NCI-H1436 treated with DMSO at 0.1 percent for 48 hours (cell line): ENCODE data around the gene LRPAP1.
"Not testable (repeated sequence)": the region's sequence is repeated elsewhere in the genome, so short reads cannot be mapped to it uniquely, and the experiment has no call there.

ENCODE experiments used
- DNase-seq: peaks from one replicate; lab custom pipeline; 2025; lab: John Stamatoyannopoulos, UW

LRPAP1 gene

DNA sequence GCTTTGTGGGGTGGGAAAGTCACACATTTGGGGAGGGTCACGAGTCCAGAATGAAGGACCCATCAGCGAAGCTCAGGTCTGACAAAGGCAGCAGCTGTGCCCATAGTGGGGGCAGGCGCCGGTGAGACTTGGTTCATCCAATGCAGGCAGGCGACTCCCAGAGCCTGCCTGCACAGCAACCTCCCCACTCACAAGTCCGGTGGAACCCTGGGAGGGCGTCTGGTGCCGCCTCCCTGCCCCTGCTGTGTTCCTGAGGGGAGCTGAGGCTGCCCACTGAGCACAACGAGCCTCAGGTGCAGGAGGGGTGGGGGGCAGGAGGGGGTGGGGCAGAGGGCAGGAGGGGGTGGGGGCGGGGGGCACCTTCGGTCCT, 13.7 kb downstream of the LRPAP1 start:
- no peak for DNase-seq

DNA sequence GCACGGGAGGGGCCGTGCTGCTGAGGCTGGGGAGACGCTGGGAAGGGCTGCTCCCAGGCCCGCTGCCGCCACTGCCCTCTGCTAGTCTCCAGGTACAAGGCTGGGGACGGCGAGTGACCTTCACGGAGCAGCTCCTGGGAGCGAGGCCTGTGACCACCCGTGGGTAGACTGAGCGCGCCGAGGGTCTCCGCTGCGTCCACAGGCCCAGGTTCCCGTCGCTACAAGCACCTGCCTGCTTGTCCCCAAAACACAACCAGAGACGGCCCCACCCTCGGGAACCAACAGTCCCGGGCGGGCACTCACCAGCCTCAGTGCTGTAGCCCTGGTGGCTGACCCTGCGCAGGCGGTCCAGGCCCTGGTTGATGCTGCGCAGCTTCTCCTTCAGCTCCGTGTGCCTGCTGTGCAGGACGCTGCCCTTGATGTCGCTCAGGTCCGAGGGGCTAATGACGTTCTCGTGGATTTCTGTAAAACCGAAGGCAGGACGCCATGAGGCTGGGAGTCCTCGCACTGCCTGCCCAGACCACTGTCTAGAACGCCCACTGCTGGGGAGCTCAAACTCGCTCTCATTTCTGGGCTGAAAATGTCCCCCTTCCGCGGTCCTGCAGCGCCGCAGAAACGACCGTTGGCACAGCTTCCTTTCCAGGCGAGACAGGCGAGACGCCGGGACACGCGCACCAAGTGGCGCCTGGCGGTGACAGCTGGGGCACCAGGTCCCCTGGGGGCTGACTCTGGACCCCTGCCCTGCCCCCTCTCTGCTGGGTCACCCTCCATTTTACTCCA, 14.3 kb downstream of the LRPAP1 start:
- DNase-seq = no peak

DNA sequence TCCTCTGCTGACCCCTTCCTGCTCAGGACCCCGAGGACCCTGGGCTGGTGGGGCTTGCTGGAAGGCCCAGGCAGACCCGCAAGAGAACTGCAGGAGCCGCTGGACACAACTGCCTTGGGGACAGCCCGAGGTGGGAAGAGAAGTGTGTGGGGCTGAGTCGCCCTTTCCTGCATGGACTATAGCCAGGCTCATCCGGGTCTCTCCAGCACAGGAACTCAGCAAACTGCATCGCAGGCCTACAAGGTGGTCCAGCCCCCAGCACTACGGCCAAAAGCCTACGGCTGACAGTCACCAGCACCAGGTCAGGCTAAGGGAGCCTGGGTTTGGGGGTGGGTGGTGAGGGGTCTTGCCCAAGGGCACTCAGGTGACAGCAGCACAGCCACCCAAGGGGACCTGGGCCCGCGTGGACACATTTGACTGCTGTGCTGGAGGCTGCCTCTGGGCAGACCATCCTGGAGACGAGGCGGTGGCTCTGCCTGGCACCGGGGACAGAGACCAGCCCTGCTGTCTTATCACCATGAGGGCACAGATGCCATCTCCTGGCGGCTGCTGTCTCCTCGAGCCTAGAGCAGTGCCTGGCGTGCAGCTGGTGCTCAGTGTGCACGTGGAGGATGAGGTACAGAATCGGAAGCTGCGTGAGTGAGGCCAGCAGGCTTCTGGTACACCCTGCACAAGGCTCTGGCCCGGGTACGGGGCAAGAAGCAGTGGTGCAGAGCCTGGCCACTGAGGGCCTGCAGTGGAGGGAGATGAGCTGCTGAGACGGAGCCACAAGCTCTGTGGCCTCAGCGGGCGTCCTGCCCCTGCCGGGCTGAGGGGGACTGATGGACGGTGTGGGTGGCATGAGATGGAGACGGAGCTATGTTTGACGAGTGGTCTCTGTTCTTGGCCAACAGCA, 15.1 kb downstream of the LRPAP1 start:
- DNase-seq = no peak

DNA sequence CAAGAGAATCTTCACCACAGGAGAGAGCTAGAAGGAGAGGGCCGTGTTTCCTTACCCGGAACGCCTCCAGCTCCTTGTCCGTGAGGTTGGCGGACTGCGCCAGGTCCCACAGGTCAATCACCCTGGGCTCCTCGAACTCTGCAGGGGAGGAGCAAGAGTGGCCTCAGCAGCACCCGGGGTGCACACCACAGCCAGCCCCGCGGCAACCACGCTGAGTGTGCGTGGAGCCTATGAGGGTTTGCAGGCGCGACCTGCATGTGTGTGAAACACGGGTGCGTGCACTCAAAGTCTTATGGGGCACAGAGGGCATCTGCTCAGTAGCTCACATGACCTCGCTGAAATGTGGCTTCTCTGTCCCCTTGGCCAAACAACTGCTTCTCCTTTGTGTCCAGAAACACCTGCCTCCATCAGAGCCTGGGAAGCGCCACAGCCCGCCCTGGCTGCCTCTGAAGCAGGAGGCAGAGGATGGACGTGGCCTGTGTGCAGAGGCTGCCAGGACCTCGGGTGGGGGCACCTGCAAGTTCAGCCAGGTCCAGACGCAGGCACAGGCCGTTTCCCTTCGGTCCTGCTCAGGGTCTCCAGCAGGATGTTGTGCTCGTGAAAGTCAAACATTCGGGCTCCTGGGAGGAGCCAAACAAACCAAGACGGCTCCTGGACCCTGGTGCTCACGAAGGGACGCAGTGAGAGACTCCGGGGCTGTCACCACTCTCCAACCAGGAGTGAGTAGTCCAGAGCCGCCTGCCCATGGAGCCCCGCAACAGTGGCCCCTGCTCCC, 16.0 kb downstream of the LRPAP1 start:
- DNase-seq = no peak

DNA sequence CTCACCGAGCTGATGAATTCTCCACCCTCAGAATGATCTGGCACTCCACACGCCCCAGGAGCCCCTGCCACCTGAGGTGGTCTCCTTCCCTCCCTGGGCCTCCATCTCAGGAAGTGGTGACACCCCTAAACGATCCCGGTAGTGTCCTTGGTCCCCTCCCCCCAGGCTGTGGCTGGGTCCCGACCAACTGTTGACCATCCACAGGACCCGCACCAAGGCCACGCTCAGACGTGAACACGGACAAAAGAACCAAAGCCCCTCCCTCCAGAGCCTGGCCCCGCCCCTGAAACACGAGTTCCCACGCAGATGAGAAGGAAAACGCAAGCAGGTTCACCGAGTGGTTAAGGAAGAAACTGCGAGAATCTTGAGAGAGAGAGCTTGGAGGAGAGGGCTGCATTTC, 16.6 kb downstream of the LRPAP1 start:
- no peak for DNase-seq

DNA sequence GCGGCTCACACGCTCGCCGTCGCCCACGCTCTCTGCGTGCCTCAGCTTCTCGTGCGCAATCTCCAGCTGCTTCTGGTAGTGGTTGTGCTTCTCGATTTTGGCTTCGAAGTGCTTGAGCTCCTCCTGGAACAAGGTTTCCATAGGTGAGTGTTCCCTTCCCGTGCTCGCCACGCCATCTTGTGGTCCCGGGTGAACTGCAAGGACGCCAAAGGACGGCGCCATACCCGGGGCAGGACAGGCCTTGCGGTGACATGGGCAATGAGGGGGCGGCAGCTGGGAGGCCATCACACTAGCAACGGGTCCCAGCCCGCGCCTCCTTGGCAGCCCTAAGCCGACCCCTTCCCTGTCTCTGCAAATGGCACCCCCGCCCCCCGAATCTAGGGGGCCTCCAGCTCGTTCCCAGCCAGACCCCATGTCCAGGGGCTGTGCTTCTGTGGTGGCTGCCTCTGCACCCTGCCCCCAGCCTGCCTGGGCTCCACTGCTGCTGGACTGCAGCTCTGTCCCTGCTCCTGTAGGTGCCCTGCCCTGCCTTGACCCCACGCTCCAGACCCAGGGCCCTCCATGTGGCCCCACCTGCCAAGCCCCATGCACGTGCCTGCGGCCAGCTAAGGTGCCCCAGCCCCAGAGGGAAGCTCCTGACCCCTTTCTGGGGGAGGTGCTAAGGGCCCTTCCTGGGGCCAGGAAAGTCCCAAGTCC, 17.3 kb downstream of the LRPAP1 start:
- DNase-seq = no peak

DNA sequence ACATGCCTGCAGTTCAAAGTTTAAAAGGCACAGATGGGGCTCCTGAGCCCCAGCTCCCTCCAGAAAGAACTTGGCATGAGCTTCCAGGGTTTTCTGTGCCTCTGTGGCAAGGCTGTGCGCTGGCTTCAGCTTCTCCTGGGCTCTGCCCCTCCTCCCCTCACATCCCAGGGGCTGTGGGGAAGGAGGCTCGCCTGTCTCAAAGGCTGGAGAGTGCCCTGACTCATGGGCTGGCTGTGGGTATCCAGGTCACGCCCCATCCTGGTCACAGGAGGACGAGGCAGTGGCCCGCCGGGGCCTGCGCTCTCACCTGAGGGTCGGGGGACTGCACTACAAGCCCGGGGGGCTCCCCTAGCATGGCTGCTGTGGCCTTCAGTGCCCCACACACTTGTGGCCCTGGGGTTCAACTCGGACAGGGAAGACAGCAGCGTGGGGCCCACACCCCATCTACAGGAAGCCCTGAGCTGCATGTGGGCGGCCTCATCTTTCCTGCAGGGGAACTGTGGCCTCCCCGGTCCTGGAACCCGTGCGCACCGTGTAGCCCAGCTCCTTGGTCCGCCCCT, 17.9 kb downstream of the LRPAP1 start:
- DNase-seq = no peak

DNA sequence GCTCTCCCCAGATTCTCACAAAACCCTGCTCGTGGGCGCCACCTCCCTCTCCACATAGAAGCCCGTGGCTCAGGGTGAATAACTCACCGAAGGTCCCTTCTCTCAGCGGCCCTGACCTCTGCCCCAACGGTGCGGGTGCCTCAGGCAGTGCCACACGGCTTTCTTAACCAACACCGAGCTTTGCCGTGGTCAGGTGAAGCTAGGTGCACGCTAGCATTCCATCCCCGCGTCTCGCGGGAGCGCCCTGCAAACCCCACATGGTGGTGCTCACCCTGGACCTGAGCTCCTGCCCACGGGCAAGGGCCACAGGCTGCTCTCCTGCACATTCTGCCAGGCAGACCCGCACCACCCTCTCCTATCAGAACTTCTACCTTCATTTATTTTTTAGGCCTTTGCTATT, 18.4 kb downstream of the LRPAP1 start:
- no peak for DNase-seq

DNA sequence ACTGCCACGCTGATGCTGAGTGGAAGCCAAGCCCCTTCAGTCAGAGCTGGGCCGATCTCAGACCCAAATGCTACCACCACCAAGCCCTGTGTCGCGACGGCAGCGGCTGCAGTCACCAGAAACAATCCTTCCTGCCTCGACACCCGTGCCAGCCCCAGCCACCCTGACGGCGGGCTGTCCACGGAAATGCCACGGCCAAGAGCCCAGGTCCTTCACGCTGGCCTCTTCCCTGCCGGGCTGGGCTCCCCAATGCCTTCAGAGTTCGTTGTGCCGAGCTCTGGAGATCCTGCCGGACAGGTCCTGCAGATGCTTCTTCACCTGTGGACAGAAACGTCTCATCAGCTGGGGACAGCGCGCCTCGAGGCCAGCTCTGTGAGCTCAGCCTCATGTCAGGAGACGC, 19.5 kb downstream of the LRPAP1 start:
- no peak for DNase-seq

DNA sequence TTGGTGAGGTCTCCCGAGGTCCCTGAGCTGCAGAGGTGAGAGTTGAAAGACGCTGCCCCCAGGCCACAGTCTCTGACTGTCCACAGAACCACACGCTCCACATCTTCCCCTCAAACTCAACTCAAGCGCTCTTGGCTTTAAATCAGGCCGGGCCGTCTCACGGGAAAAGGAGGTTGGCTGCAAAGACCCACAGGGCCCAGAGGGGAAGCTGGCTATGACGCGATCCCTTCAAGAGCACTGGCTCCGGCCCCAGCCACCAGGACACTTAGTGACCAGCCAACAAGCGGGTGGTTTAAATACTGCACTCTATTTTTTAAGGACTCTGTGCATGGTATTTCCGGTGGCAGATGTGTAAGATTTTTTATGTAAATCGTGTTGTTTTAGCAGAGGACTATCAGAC, 19.9 kb downstream of the LRPAP1 start:
- no peak for DNase-seq

DNA sequence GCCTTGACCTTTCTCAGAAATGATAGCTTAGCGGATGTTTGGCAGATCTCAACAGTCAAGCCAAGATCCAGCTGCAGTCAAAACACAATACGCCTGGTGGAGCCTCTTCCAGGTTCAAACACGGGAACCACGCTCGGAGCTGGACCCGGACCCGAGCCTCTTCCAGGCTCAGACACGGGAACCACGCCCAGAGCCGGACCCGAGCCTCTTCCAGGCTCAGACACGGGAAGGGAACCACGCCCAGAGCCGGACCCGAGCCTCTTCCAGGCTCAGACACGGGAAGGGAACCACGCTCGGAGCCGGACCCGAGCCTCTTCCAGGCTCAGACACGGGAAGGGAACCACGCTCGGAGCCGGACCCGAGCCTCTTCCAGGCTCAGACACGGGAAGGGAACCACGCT, 20.6 kb downstream of the LRPAP1 start:
- DNase-seq = not testable (repeated sequence)

DNA sequence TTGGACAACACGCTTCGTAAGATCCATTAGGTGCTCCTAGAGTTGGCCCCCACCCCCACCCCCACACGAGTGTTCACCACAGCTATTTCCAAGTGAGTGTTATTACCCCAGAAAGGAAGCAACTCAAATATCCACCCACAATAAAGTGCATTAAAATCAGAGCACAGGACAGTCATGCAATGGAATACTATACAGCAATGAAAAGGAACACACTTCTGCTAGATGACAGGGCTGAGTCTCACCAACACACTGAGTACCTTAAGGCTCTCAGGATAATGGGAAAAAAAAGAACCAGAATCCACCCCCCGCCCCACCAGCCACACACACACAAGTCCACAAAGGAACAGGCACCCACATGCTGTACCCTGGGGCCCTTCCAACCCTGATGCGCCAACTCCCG, 21.0 kb downstream of the LRPAP1 start:
- DNase-seq = no peak

DNA sequence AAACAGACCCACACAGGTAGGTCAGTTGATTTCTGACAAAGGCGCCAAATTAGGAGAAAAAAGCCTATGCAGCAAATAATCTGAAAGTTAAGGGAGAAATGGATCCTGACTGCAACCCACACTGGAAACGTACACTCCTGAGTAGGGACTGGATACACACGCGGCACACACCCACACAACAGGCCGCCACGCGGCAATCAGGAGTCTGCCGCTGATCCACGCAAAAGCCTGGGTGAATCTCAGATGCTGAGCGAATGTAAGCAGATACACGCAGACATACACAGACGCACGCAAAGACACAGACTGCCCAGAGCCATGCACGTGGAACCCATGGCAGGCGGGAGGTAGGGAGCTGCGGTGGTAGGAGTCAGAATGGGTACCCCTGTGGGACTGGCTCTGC, 21.7 kb downstream of the LRPAP1 start:
- DNase-seq = no peak

DNA sequence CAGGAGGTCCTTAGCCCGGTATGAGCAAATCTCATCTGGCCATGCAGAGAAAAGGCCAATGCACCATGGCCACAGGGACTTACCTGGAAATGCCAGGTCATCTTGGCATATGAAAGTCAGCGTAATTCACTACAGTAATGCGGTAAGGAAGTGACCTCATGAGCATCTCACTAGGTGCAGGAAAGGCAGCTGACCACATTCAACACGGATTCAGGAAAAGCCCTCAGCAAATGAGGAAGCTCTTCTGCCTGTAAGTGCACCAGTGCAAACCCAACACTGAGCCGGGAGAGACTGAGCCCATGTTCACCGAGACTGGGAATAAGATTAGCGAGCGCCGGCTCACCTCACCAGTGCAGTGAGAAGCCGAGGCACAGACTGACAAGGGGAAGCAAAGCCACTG, 23.7 kb downstream of the LRPAP1 start:
- DNase-seq = no peak

DNA sequence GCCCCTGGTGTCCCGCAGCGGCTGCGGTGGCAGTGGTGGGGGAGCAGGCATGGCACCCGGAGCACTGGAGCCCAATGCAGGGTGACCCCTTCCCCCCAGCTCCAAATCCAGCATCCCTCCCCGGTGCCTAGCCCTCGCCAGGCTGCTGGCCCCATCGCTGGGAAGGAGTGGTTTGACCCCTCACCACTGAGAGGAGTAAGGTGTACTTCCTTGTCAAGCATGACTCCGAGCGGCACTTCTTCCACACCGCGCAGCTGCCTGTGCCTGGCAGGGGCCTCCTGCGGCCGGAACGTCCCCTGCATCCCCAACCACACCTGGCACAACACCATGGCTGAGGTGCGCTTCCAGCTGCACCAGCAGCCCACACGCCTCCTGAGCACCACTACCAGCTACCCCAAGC, 27.0 kb downstream of the LRPAP1 start:
- DNase-seq = no peak

DNA sequence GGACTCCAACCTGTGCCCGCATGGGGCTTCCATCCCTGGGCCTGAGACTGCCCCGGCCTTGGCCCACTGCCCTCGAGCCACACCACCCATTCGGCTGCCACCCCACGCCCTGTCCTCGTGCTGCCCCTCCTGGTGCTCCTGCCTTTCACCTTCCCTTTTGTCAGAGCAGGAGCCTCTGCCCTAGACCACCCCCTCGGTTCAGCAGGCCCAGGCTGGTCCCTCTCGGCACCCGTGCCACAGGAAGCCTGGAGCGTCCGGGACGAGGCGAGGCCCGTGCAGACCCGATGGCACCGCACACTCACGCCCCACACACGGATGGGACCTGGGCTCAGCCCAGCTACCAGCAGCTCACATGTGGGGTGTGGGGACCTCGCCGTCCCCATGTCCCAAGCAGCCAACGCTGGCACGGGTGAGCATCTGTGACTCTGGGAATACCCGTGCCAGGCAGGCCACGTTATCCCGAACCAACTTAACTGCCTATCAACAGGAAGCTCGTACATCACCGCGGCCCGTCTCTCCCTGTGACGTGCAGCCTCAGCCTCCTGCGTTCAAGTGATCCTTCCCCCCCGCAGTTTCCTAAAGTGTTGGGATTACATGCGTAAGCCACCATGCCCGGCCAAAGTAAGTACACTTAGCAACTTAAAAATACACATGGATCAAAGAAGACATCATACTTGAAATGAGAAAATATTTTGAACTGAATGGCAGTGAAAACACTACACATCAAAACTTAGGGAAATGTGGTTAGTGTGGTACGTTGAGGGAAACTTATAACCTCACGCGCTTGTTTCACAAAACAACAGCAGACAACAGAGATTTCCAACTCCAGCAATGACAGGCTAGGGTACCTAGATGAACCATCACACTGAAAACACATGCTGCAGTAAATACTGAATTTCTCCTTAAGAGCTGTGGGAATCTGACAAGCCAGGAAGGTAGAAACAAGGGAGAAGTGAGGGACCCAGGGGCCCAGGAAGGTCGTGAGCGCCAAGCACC, 29.0 kb downstream of the LRPAP1 start:
- DNase-seq = no peak

DNA sequence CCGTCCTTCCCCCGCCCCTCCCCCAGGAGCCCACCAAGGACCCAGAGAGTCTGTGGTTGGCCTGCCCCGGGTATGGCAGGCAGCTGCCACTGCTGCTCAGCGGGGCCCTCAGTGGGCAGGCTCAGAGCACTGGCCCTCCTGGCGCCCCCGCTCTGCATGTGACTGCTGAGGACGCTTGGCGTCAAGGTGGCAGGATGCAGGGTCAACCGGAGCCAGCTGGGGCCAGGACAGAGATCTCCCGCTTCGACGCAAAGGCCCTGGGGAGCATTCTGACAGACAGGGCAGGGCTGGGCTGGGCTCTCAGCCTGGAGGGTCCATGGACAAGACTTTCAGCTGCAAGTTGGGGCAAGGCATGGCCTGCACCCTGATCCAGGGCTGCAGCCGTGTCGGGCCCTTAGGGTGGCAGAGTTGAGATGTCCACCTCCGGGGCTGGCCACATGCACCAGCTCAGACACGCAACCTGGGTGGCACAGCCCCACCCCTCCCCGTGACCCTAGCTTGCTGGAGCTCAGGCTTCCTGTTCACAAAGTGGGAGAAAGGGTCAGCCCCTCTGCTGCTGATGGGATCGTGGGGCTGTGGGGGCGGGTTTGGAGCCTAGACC, 30.3 kb downstream of the LRPAP1 start:
- DNase-seq = no peak

DNA sequence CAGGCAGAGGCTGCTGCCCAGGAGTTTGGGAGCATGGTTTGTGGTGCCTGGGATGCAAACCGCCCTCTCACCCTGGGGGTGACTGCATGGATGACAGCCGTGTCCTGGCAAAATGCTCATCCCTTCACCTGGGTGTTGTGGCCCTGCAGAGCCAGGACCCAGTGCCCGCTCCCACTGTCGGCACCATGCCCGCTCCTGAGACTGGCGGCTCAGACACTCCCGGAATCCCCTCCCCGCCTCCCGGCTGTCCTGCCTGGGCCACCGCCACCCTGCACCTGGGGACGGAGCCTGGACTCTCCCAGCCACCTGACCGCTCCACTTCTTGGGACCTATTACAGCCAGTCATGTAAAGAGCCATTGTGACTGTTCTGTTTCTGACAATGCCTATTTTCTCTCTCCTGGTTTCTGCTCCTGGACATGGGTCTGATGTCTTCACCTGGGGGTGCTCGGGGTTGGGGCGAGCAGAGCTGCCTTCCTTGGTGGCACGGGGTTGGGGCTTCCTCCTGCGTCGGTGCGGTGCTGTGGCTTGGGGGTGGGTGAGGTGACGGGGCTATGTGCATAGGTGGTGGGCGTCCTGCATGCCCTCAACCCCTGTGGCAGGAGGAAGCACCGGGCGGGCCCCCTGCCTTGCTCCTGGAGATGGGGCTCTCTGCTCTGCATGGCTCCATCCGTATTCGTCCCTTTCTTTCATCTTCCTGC, 30.9 kb downstream of the LRPAP1 start:
- no peak for DNase-seq

DNA sequence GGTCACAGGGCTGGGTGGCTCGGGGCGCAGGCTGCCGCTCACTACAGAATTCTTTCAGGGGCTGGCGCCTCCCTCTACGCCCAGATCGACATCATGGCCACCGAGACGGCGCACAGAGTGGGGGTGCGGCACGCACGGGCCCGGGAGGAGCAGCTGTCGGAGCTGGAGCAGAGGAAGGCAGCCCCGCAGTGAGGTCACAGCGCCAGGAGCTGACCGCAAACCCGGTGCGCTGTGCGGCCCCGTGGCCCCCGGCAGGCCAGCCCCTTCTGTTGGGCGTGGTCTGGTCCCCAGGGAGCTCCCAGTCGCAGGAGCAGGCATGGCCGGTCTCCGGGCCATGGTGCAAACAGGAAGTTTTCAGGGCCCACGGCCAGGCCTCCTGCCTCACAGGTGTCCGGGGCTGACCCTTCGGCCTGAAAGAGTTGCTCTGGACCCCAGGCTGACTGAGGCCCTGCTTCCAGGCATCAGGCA, 31.6 kb downstream of the LRPAP1 start:
- no peak for DNase-seq
